Pancreas (tissue), 10 donors: Measurements from ENCODE around the gene CUX1. TPM values are rescaled to one million over a fixed set of nuclear protein-coding genes. Genes with fewer than 3 reads are reported as not detected.
A peak's percentile ranks its signal among the peaks of the same experiment; 100 is the strongest.

Source experiments
- ATAC-seq, 4 donors: fragments of 200-7000 bp; cut with Tn5 transposase; one replicate each; pipeline versions ENCODE4 v1.8.0 to v1.9.1; 2020; ENCODE audit warnings: mild to moderate bottlenecking in 4 of 4, moderate library complexity in 4 of 4
- DNase-seq, 6 donors: peaks; one replicate each; pipeline ENCODE4 v3.0.0-alpha.2; 2020
- FAIRE-seq: peaks from 2 replicates; lab custom pipeline; 2012; peaks lifted over from hg19 to GRCh38; lab: Jason Lieb, UNC
- H3K27ac ChIP-seq, 4 donors: fragments of 200-600 bp; sonication (generic); 1 replicate in 3 of 4; 2 replicates in 1 of 4; pipeline versions ENCODE4 v1.5.0 to v1.8.0; 2020
- H3K27me3 ChIP-seq, 4 donors: fragments of 200-600 bp; one replicate each; pipeline ENCODE4 v1.8.0; 2021
- H3K36me3 ChIP-seq, 3 donors: fragments of 200-600 bp; sonication (generic) in 1 of 3; one replicate each; pipeline versions ENCODE4 v1.5.0 to v1.8.0; 2020 to 2021
- H3K4me1 ChIP-seq, 3 donors: fragments of 200-600 bp; one replicate each; pipeline ENCODE4 v1.8.0; 2021
- H3K4me3 ChIP-seq, 4 donors: fragments of 200-600 bp; sonication (generic) in 2 of 4; one replicate each; pipeline versions ENCODE4 v1.5.0 to v1.8.0; 2020 to 2021
- H3K9me3 ChIP-seq, 4 donors: fragments of 200-600 bp; one replicate each; pipeline ENCODE4 v1.8.0; 2021
- WGBS, 2 donors: extraction: QIAGEN DNeasy Blood & Tissue Kit; methylation state at CpG; one replicate each; pipeline ENCODE4 v1.1.7; 2013; 5-methylcytosine and 5-hydroxymethylcytosine counted together
- intact Hi-C, 3 donors: fragments of 100-400 bp; cut with DNase I; formaldehyde crosslinking; loops; one replicate each; pipeline versions ENCODE4 v1.11.1 to v1.14.2; 2022
- polyA plus RNA-seq, 2 donors: library from polyadenylated mRNA; stranded (reverse); fragments of 200-250 nt; gene quantifications; one replicate each; pipeline ENCODE4 v1.2.3, GENCODE V29; 2013
- total RNA-seq, 6 donors: library from RNA; stranded (reverse); fragmentation: NEBNext Ultra II Directional in 4 of 6; extraction: Animal tissue kit (Norgen Biotek cat#: 25700) in 4 of 6; gene quantifications; one replicate each; pipeline versions ENCODE4 v1.2.1 to v1.2.4, GENCODE V29; 2021 to 2023
- TF ChIP-seq, protein P1 (sequence below), 4 donors: fragments of 200-600 bp; sonication (generic) in 3 of 4; IDR thresholded peaks; one replicate each; pipeline versions ENCODE4 v1.5.0 to v1.8.0; 2021; ENCODE audit warnings: antibody characterized with exemption in 4 of 4
- donor health status: healthy with polysubstance abuse.
- donor health status: DM: no; HTN: no; CAD: no; lungs with moderate emphysema.
- donor health status: DM: no; HTN: no; CAD: no.
- donor health status: control.
- donor health status: control.
- donor health status: Bipolar disorder and iron deficiency.
- donor health status: DM: yes; HTN: yes; CAD: no.
- donor health status: DM: no; HTN: no; CAD: no.
- donor health status: DM: no; HTN: no; CAD: no.
- donor health status: DM: yes; HTN: yes; CAD: no.

CUX1 gene
- total and polyA plus RNA-seq, 8 donors, result 18.9 to 61.2 (median 45.1) TPM

DNA sequence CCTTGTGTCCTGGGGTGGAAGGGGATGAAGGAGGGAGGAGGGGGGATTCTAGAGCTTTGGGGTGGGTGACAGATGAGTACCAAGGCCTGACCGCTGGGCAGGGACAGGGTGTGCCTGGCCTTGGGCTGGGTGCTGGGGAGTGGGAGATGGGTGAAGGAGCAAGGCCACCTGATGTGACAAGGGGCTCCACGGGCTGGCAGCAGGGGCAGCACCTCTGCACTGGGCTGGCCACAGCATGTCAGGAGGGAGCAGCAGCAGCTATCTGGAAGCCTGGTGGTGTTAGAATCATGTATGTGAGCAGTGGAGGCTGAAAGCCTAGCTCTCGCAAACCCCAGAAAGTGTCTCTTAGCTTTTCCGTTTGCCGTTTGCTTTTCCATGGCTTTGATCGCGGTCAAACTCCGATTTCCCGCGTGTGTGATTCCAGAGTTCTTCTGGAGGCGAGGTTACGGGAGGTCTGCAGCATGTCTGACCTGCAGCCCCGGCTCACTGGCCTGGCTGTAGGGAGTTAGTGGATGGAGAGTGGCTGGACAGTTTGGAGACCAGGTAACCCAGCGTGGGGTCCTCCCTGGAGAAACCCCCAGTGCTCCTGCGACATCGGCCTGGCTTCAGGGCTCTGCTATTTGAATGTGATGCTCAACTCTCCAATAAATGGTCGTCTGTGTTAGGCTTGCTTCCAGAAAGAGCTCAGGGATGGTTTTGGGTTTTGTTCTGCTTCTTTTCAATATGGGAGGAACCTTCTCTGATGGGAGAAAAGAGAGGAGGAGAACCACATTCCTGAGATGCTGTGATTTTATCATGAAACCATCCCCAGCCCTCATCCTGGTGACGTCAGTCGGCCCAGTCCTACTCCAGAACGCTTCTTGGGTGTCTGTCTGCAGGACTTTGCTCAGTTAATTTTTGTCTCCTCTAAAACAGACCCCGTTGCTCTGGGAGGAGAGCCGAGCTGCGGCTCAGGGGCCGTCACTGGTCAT is 105.5 kb downstream of the CUX1 start:
- peak in 3 of 4 donors; percentile 13 to 25 (median 21) for ATAC-seq
- no peak for FAIRE-seq
- Histone ChIP-seq H3K36me3 (peaks cover 0 to 8% (median 0%) of the 10 kb centered on the region in 3 donors), H3K27me3 (no peaks in the 10 kb centered on the region), H3K27ac (peak overlapping the region in 2 of 4 donors; percentile 18 to 30), H3K4me3 (no peak overlapping the region), H3K4me1 (peaks cover 7 to 10% (median 10%) of the 10 kb centered on the region in 3 donors), H3K9me3 (no peaks in the 10 kb centered on the region)
- peak in 1 of 6 donors; percentile 65 for DNase-seq
- intact Hi-C loops, result no loop called here
- TF ChIP-seq, protein P1, sequence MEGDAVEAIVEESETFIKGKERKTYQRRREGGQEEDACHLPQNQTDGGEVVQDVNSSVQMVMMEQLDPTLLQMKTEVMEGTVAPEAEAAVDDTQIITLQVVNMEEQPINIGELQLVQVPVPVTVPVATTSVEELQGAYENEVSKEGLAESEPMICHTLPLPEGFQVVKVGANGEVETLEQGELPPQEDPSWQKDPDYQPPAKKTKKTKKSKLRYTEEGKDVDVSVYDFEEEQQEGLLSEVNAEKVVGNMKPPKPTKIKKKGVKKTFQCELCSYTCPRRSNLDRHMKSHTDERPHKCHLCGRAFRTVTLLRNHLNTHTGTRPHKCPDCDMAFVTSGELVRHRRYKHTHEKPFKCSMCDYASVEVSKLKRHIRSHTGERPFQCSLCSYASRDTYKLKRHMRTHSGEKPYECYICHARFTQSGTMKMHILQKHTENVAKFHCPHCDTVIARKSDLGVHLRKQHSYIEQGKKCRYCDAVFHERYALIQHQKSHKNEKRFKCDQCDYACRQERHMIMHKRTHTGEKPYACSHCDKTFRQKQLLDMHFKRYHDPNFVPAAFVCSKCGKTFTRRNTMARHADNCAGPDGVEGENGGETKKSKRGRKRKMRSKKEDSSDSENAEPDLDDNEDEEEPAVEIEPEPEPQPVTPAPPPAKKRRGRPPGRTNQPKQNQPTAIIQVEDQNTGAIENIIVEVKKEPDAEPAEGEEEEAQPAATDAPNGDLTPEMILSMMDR (IDR thresholded peaks at IDR 0.05), result no peak
- 85 to 88% methylated on average over 24 of the region's 24 CpGs for WGBS, 2 donors

DNA sequence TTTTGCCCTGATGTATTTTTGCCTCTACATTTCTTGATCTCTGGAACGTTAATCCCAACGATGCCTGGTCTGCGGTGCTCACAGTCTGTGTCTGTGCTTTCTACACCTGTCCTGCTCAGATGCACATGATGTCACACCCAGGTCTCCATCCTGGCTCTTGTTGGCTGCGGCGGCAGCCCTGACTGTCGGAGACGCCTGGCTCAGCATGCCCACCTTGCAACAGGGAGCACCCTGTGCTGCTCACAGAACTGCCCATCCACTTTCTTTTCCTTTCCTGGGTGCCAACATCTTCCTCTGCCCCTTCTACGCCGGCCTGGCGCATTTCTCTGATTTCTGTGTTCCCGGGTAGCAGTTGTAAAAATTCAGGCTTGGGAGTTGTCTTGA is 106.2 kb downstream of the CUX1 start:
- Histone ChIP-seq H3K4me1 (peaks cover 7 to 10% (median 10%) of the 10 kb centered on the region in 3 donors), H3K9me3 (no peaks in the 10 kb centered on the region), H3K27ac (no peak overlapping the region), H3K27me3 (no peaks in the 10 kb centered on the region), H3K4me3 (no peak overlapping the region), H3K36me3 (peaks cover 0 to 1% (median 0%) of the 10 kb centered on the region in 3 donors)
- DNase-seq (peak in 1 of 6 donors; percentile 22), FAIRE-seq (no peak), ATAC-seq (no peak)
- TF ChIP-seq, protein P1 (IDR thresholded peaks at IDR 0.05), result no peak
- intact Hi-C loops, result no loop called here
- 95 to 96% methylated on average over 11 of the region's 11 CpGs for WGBS, 2 donors

DNA sequence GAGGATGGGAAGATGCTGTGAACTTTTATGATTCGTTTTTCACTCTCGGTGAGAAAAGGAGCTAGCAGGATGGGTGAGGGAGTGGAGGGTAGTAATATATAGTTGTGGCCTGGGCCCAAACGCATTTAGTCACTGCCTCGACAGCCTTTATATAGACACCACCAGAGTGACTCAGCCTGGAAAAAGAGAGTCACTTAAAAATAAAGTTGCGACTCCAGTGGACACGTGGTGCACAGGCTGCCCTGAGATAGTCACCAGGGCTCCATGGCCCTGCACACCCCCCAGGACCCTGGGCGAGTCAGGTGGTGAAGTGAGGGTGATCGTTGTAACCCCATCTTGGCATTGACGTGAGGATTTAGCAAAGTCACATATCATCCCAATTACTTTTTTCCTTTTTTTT is 106.7 kb downstream of the CUX1 start:
- intact Hi-C loops, result no loop called here
- DNase-seq, result peak in 1 of 6 donors; percentile 21
- H3K27me3 ChIP-seq, result no peaks in the 10 kb centered on the region
- 92 to 94% methylated on average over 9 of the region's 9 CpGs for WGBS, 2 donors
- no peak overlapping the region for H3K27ac ChIP-seq
- no peak overlapping the region for H3K4me3 ChIP-seq
- no peaks in the 10 kb centered on the region for H3K9me3 ChIP-seq
- no peaks in the 10 kb centered on the region for H3K36me3 ChIP-seq
- peaks cover 7 to 10% (median 10%) of the 10 kb centered on the region in 3 donors for H3K4me1 ChIP-seq
- ATAC-seq, result no peak
- FAIRE-seq, result no peak
- TF ChIP-seq, protein P1 (IDR thresholded peaks at IDR 0.05), result no peak

DNA sequence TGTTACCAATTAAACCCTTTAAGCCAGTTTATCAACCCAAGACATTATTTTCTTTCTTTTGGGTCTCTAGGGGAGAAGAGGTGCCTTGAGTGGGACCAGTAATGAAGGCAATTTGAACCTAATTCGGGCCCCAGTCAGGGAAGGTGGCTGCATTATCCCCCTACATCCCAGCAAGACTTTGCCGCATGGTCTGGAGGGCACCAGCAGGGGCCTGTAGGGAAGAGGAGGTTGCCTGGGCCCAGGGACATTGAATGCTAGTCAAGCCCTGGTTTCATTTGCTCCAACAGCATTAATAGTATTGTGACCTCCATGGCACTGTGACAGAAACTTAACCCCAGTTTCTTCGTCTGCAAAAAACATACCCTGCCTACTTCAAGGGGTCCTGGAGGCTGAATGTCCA is 108.8 kb downstream of the CUX1 start:
- DNase-seq, result peak in 1 of 6 donors; percentile 10
- TF ChIP-seq, protein P1 (IDR thresholded peaks at IDR 0.05), result no peak
- 91 to 93% methylated on average over 3 of the region's 3 CpGs for WGBS, 2 donors
- no peak overlapping the region for H3K4me3 ChIP-seq
- H3K27ac ChIP-seq, result no peak overlapping the region
- no peaks in the 10 kb centered on the region for H3K36me3 ChIP-seq
- FAIRE-seq, result no peak
- H3K9me3 ChIP-seq, result no peaks in the 10 kb centered on the region
- peaks cover 7 to 10% (median 10%) of the 10 kb centered on the region in 3 donors for H3K4me1 ChIP-seq
- no peak for ATAC-seq
- intact Hi-C loops, result no loop called here
- H3K27me3 ChIP-seq, result no peaks in the 10 kb centered on the region
